Neural cell (in vitro differentiated cells): ENCODE measurements around the gene QKI. TPM values are rescaled to one million over a fixed set of nuclear protein-coding genes. Genes with fewer than 3 reads are reported as not detected.

Experiments used
- H2AFZ ChIP-seq: fragments of 200-600, 300-800 bp; sonication (generic), shearing (Covaris generic); 2 replicates; pipeline ENCODE4 v1.6.0; 2014; ENCODE audit warnings: low read depth, mild to moderate bottlenecking, antibody characterized with exemption, low read length, moderate library complexity
- H3F3A ChIP-seq: fragments of 200-600 bp; shearing (Covaris generic); 2 replicates; pipeline ENCODE4 v1.6.1; 2016; ENCODE audit warnings: mild to moderate bottlenecking, moderate library complexity, mixed read lengths, antibody characterized with exemption, low read length; ENCODE audit not compliant: insufficient read depth, poor library complexity, severe bottlenecking
- H3K27ac ChIP-seq: fragments of 200-600, 300-800 bp; sonication (generic), shearing (Covaris generic); 2 replicates; pipeline ENCODE4 v1.5.1; 2014; ENCODE audit warnings: mild to moderate bottlenecking, low read length, moderate library complexity
- H3K27me3 ChIP-seq: fragments of 300-800, 200-600 bp; sonication (generic), shearing (Covaris generic); 2 replicates; pipeline ENCODE4 v1.6.0; 2014; ENCODE audit warnings: mild to moderate bottlenecking, low read depth, low read length, moderate library complexity; ENCODE audit not compliant: insufficient read depth
- H3K36me3 ChIP-seq: fragments of 300-800, 200-600 bp; sonication (generic), shearing (Covaris generic); 2 replicates; pipeline ENCODE4 v1.5.1; 2014; ENCODE audit warnings: mild to moderate bottlenecking, antibody characterized with exemption, low read length, moderate library complexity; ENCODE audit not compliant: insufficient read depth
- H3K4me2 ChIP-seq: fragments of 300-800, 200-600 bp; sonication (generic), shearing (Covaris generic); 2 replicates; pipeline ENCODE4 v1.6.0; 2014; ENCODE audit warnings: mild to moderate bottlenecking, low read length
- H3K4me3 ChIP-seq: fragments of 300-800, 200-600 bp; sonication (generic), shearing (Covaris generic); 2 replicates; pipeline ENCODE4 v1.5.1; 2014; ENCODE audit warnings: mild to moderate bottlenecking, low read length, moderate library complexity
- H3K79me2 ChIP-seq: fragments of 200-600 bp; shearing (Covaris generic); replicated peaks from 2 replicates; pipeline ENCODE4 v1.6.0; 2014; ENCODE audit warnings: mild to moderate bottlenecking, low read length, moderate library complexity; ENCODE audit not compliant: insufficient read depth
- H3K9ac ChIP-seq: fragments of 300-800, 200-600 bp; sonication (generic), shearing (Covaris generic); 2 replicates; pipeline ENCODE4 v1.6.1; 2016; ENCODE audit warnings: mild to moderate bottlenecking, low read length, mixed read lengths
- H3K9me2 ChIP-seq: fragments of 200-600 bp; shearing (Covaris generic); 2 replicates; pipeline ENCODE4 v1.6.1; 2016; ENCODE audit warnings: mild to moderate bottlenecking, low read length, mixed read lengths; ENCODE audit not compliant: insufficient read depth
- H3K9me3 ChIP-seq: fragments of 200-600, 300-800 bp; sonication (generic), shearing (Covaris generic); 2 replicates; pipeline ENCODE4 v1.6.1; 2016; ENCODE audit warnings: mild to moderate bottlenecking, mixed run types, low read length, moderate library complexity, mixed read lengths
- H4K20me1 ChIP-seq: fragments of 200-600 bp; shearing (Covaris generic); 2 replicates; pipeline ENCODE4 v1.6.1; 2016; ENCODE audit warnings: mild to moderate bottlenecking, mixed run types; ENCODE audit not compliant: insufficient read depth
- CTCF ChIP-seq: fragments of 450-650 bp; IDR thresholded peaks from 2 replicates; pipeline ENCODE4 v1.5.1; 2014; ENCODE audit warnings: antibody characterized with exemption, mild to moderate bottlenecking, moderate library complexity; ENCODE audit not compliant: poor library complexity, severe bottlenecking
- EP300 ChIP-seq: fragments of 450-650 bp; conservative IDR thresholded peaks from 2 replicates; pipeline ENCODE4 v1.6.1; 2014; ENCODE audit warnings: antibody characterized with exemption, mild to moderate bottlenecking, moderate library complexity; ENCODE audit not compliant: poor library complexity, severe bottlenecking
- EZH2 ChIP-seq: fragments of 200-600, 300-800 bp; shearing (Covaris generic), sonication (generic); IDR thresholded peaks from 2 replicates; pipeline ENCODE4 v1.6.1; 2014; ENCODE audit warnings: antibody characterized with exemption, low read length, borderline replicate concordance, mild to moderate bottlenecking; ENCODE audit not compliant: insufficient read depth, poor library complexity, severe bottlenecking
- MXI1 ChIP-seq: fragments of 450-650 bp; conservative IDR thresholded peaks from 2 replicates; pipeline ENCODE4 v1.6.1; 2014; ENCODE audit warnings: antibody characterized with exemption, mild to moderate bottlenecking; ENCODE audit not compliant: poor library complexity, severe bottlenecking
- POLR2AphosphoS5 ChIP-seq: IDR thresholded peaks from 2 replicates; pipeline ENCODE4 v1.6.1; 2012
- RAD21 ChIP-seq: fragments of 450-650 bp; conservative IDR thresholded peaks from 2 replicates; pipeline ENCODE4 v1.6.1; 2014; ENCODE audit warnings: antibody characterized with exemption, mild to moderate bottlenecking, moderate library complexity
- REST ChIP-seq: IDR thresholded peaks from 2 replicates; pipeline ENCODE4 v1.6.1; 2012; ENCODE audit warnings: borderline replicate concordance
- SMC3 ChIP-seq: fragments of 450-650 bp; conservative IDR thresholded peaks from 2 replicates; pipeline ENCODE4 v1.6.1; 2014; ENCODE audit warnings: antibody characterized with exemption, mild to moderate bottlenecking, moderate library complexity; ENCODE audit not compliant: poor library complexity
- TAF1 ChIP-seq: IDR thresholded peaks from 2 replicates; pipeline ENCODE4 v1.6.1; 2012; ENCODE audit warnings: low read depth
- polyA plus RNA-seq: library from polyadenylated mRNA; depleted of rRNA; stranded (reverse); fragments of >200 nt; gene quantifications from 2 replicates; pipeline ENCODE4 v1.2.3, GENCODE V29; 2014

QKI gene
- polyA plus RNA-seq, 1 donor from 2014 or later: 39.0 TPM

GRCh38 chr6:163437466-163437865 is 22.9 kb downstream of the QKI start:
- Histone ChIP-seq H3K9me3 (no peaks in the 10 kb centered on the region), H3K79me2 (peaks cover 100% of the 10 kb centered on the region), H3K9ac (no peak overlapping the region), H3K27ac (no peak overlapping the region), H3K4me2 (no peak overlapping the region), H3K9me2 (no peaks in the 10 kb centered on the region), H3K36me3 (no peaks in the 10 kb centered on the region), H3K27me3 (no peaks in the 10 kb centered on the region), H4K20me1 (peaks cover 3% of the 10 kb centered on the region), H3F3A (no peaks in the 10 kb centered on the region), H3K4me3 (no peak overlapping the region), H2AFZ (no peak overlapping the region)
- TF ChIP-seq TAF1 (no peak), MXI1 (no peak), POLR2AphosphoS5 (no peak), REST (no peak)

- Histone ChIP-seq H3K27me3 (no peaks in the 10 kb centered on the region), H2AFZ (no peak overlapping the region), H3K36me3 (no peaks in the 10 kb centered on the region), H3K79me2 (peaks cover 100% of the 10 kb centered on the region), H3K4me3 (no peak overlapping the region), H3K9me3 (no peaks in the 10 kb centered on the region), H4K20me1 (peaks cover 3% of the 10 kb centered on the region), H3F3A (no peaks in the 10 kb centered on the region), H3K4me2 (no peak overlapping the region), H3K9ac (no peak overlapping the region), H3K9me2 (no peaks in the 10 kb centered on the region), H3K27ac (no peak overlapping the region)
- TF ChIP-seq CTCF (no peak), REST (no peak), EZH2 (no peak), RAD21 (no peak), SMC3 (no peak), TAF1 (no peak), MXI1 (no peak), EP300 (no peak), POLR2AphosphoS5 (no peak)
Measured at GRCh38 chr6:163438298-163438939, 23.9 kb downstream of the QKI start.
